ENCODE measurements around the gene TBC1D4.

TBC1D4 gene

DNA sequence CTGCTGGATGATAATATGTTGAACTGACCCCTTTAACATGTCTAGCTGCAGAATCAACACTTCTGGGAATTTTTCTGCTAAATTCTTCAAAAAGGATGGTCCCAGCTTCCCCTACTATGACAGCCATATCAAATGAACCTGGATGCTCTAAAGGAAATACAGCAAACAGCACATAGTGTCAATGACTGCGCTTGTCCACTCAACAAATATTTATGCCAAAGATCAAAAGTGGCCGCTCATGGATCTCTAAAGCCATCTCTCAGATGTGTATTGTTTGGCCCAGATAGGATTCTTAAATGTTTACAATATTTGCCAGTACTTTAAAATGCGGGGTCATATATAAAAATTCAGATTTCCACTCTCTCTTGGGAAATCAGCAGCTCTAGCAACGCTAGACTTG, 3.3 kb downstream of the TBC1D4 start:
- TF ChIP-seq GATA1 (IDR thresholded peaks at IDR 0.05; ENCODE audit: low read depth, low read length) (no peak), POLR2A (IDR thresholded peaks at IDR 0.05; ENCODE audit: low read length) (no peak)
- DNase-seq = no peak

GRCh38 chr13:75474956-75475355, 7.0 kb downstream of the TBC1D4 start:
- TF ChIP-seq GATA1 (IDR thresholded peaks at IDR 0.05; ENCODE audit: low read depth, low read length) (no peak), POLR2A (IDR thresholded peaks at IDR 0.05; ENCODE audit: low read length) (no peak)
- no peak for DNase-seq

- DNase-seq = no peak
- TF ChIP-seq GATA1 (IDR thresholded peaks at IDR 0.05; ENCODE audit: low read depth, low read length) (no peak), POLR2A (IDR thresholded peaks at IDR 0.05; ENCODE audit: low read length) (no peak)
Measured at GRCh38 chr13:75473468-75473867, 8.5 kb downstream of the TBC1D4 start.

GRCh38 chr13:75470676-75471075, 11.3 kb downstream of the TBC1D4 start:
- TF ChIP-seq POLR2A (IDR thresholded peaks at IDR 0.05; ENCODE audit: low read length) = no peak
- TF ChIP-seq GATA1 (IDR thresholded peaks at IDR 0.05; ENCODE audit: low read depth, low read length) = no peak
- no peak for DNase-seq

DNA sequence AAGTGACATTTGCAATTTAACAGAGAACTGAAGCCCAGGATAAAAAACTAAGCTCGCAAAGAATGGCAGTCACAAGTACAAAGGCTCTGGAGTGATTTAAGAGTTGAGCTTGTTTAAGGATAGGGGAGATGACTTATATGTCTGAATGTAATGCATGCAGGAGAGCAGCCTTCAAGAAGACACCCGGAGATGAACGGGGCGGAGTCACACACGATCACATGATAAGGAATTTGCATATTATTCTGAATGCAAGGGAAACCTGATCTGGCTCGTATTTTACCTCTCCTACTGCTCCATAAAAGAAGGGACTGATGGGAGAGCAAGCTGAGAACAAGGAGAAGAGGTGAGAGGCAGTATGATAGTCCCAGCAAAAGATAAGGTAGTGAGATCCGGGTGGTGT, 12.9 kb downstream of the TBC1D4 start:
- no peak for TF ChIP-seq POLR2A (IDR thresholded peaks at IDR 0.05; ENCODE audit: low read length)
- TF ChIP-seq GATA1 (IDR thresholded peaks at IDR 0.05; ENCODE audit: low read depth, low read length) = no peak
- DNase-seq = peak in 1 of 2 experiments; percentile 25

- no peak for TF ChIP-seq POLR2A (IDR thresholded peaks at IDR 0.05; ENCODE audit: low read length)
- no peak for TF ChIP-seq GATA1 (IDR thresholded peaks at IDR 0.05; ENCODE audit: low read depth, low read length)
- DNase-seq = no peak
Measured at GRCh38 chr13:75468602-75469001, 13.4 kb downstream of the TBC1D4 start.

DNA sequence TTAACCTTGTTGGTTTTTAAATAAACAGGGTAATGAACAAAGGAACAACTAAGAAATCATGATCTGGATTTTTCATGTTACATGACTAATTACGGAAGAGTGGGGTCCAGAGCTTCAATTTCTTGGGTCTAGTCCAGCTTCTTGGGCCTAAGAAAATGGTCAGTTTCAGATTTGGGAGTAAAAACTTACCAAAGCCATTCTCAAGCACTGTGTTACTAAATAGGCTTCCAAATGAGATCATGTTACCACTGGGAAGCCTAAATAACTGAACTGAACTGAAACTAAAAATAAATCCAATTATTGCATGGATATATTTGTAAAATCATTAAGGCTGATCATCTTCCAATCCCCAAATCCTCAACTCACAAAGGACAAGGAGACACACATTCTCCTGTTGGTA, 13.9 kb downstream of the TBC1D4 start:
- TF ChIP-seq POLR2A (IDR thresholded peaks at IDR 0.05; ENCODE audit: low read length) = no peak
- TF ChIP-seq GATA1 (IDR thresholded peaks at IDR 0.05; ENCODE audit: low read depth, low read length) = no peak
- DNase-seq = no peak

DNA sequence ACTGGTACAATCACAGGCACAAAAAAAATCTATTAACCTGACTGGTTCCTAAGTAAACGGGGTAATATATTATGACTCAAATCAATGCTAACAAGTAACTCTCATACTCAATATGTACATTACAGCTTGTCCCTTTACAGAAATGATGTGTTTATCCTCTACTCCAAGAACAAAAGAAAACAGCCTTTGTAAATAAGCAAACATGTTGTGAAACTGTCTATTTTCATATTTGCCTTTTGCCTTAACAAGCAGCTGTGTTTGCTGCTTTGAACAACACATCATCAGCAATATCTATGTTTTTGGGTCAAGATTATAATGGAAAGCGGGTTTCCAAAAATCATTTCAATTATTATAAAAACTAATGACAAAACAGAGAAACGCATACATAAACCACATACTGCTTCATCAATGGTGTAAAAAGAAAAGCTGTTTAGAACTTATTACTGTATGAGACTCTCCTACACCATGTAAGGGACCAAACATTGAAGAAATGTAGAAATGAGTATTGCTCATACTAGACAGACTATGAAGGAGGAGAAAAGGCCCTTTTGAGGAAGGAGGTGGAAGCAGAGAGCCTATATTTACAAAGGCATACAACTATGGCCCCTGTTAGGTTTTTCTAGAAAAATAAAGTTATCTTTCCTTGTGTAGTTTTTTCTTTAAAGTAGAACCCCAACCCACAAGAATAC, 14.8 kb downstream of the TBC1D4 start:
- TF ChIP-seq GATA1 (IDR thresholded peaks at IDR 0.05; ENCODE audit: low read depth, low read length) (no peak), POLR2A (IDR thresholded peaks at IDR 0.05; ENCODE audit: low read length) (no peak)
- DNase-seq = no peak

DNA sequence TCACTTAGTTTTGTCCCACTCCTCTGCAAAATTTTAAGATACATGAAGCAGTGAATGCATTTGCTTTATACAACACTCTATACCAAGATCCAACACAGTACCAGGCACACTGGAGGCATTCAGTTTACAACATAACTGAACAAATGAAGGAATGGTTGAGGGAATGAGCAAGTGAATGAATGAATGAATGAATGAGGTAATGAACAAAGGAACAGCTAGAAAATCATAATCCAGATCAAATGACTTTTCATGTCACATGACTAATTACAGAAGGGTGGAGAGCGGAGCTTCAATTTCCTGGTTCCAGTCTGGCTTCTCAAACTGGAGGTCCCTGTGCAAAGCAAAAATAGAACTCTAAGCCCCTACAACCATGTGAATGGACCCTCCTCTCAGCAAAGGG, 16.7 kb downstream of the TBC1D4 start:
- TF ChIP-seq GATA1 (IDR thresholded peaks at IDR 0.05; ENCODE audit: low read depth, low read length) (no peak), POLR2A (IDR thresholded peaks at IDR 0.05; ENCODE audit: low read length) (no peak)
- no peak for DNase-seq

GRCh38 chr13:75461314-75461713, 20.7 kb downstream of the TBC1D4 start:
- no peak for DNase-seq
- no peak for TF ChIP-seq POLR2A (IDR thresholded peaks at IDR 0.05; ENCODE audit: low read length)
- TF ChIP-seq GATA1 (IDR thresholded peaks at IDR 0.05; ENCODE audit: low read depth, low read length) = no peak

- TF ChIP-seq POLR2A (IDR thresholded peaks at IDR 0.05; ENCODE audit: low read length) (no peak), GATA1 (IDR thresholded peaks at IDR 0.05; ENCODE audit: low read depth, low read length) (no peak)
- no peak for DNase-seq
Measured at GRCh38 chr13:75460644-75461043, 21.3 kb downstream of the TBC1D4 start.

DNA sequence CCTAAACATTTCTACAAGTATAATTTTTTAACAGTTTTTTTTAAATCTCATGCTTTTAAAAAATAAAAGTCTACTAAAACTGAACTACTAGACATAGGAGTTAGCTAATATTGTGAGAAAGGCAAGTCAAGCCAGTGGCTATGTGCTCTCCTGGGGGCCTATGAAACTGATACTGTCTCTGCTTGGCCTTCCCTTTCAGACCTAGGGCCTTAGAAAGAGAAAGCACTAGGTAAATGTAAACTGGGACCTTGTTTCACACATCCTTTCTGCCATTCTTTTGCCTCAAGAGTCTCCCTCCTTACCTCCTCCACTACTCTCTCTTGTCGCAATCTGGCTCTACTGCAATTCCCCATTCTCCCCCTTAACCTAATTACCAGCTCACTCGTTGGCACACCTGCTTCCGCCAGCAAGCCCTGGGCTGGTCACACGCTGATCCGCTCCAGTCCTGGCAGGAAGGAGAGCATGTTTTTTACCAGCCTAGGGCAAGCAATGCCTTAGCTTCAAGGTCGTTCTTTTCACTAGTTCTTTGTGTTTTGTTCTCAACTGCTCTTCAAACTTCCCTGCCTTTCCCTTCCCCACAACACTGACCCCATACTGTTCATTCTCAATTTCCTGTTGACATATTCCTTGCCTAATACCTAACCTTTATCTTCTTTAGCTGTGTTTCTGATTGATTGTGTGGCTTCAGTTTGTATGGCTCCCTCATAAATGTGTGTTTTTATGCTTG, 23.1 kb downstream of the TBC1D4 start:
- TF ChIP-seq GATA1 (IDR thresholded peaks at IDR 0.05; ENCODE audit: low read depth, low read length) (no peak), POLR2A (IDR thresholded peaks at IDR 0.05; ENCODE audit: low read length) (no peak)
- no peak for DNase-seq

- no peak for TF ChIP-seq GATA1 (IDR thresholded peaks at IDR 0.05; ENCODE audit: low read depth, low read length)
- no peak for TF ChIP-seq POLR2A (IDR thresholded peaks at IDR 0.05; ENCODE audit: low read length)
- DNase-seq = no peak
Measured at GRCh38 chr13:75455962-75456361, 26.0 kb downstream of the TBC1D4 start.

DNA sequence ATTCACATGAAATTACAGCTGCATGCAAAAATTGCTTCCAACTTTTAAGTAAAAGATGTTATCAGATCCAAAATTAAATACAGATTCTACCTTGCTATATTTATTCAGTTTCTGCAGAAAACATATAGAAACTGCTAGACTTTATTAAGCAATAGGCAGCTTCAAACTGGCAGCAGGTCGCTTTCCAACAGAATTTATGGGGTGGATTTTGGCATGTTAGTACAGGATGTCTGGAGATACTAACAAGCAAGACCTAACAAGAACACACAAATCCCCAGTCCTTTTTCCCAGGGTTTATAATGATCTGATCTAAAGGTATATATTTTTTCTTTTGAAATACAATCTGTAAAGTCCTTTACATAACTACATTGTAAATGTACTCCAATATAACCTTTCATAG, 27.5 kb downstream of the TBC1D4 start:
- no peak for TF ChIP-seq GATA1 (IDR thresholded peaks at IDR 0.05; ENCODE audit: low read depth, low read length)
- no peak for TF ChIP-seq POLR2A (IDR thresholded peaks at IDR 0.05; ENCODE audit: low read length)
- DNase-seq = no peak

DNA sequence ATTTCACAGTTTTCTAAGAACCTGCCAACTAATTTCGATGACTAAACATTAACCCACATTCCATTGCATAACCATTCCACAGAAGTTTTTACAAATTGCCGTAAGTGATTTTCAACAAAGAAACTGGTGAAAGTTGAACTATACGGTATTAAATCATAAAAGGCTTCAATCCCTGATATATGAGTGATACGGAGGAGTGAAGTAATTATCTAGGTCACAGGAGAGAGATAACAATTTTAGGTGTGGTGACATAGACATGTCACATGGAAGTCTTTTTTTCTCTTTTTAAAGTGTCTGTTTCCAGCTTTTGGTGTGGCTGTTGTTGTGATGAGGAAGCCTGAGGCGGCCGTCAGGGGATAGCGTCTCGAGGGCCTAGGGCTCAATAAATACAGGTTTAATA, 29.4 kb downstream of the TBC1D4 start:
- TF ChIP-seq GATA1 (IDR thresholded peaks at IDR 0.05; ENCODE audit: low read depth, low read length) (no peak), POLR2A (IDR thresholded peaks at IDR 0.05; ENCODE audit: low read length) (no peak)
- DNase-seq = peak in 1 of 2 experiments; percentile 20

Measured in erythroblast (primary cell).